Measurements from ENCODE around the gene DOCK9.

Gene DOCK9

DNA sequence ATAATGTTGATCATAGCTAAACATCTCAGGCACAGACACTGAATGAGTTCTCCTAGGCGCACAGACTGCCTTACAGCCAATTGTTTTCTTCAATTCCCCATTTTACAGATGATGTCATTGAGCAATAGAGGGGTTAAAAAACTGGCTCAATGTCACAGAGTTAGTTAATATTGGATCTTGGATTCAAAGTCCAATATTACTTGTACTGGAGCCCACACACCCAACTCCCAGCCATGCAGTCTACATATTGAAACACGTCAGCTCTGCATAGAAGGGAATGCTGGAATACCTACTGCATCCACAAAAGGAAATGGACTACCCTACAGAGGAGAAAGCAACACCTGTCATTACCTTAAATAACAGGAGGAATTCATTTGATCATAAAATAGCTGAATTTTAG is 149.2 kb downstream of the DOCK9 start:
- no peak for DNase-seq (ENCODE audit: low spot score)

DNA sequence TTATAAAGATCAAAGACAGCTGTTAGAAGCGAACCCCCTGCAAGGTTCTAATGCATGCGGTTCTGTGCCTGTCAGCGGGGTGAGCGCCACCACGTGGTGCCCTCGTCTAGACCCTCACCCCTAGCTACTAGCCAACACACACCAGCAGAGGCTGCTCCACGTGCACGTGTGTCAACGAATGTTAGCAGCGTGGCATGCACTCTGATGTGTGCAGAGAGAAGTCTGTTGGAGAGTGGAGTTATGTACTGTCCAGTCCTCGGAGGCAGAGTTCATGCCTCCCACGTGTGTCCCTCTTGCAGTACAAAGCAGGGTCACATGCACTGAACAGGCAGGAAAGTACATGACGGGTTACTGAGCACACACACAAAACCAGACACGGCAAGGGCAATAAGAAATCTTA is 150.4 kb downstream of the DOCK9 start:
- no peak for DNase-seq (ENCODE audit: low spot score)
- TF ChIP-seq, protein P1, sequence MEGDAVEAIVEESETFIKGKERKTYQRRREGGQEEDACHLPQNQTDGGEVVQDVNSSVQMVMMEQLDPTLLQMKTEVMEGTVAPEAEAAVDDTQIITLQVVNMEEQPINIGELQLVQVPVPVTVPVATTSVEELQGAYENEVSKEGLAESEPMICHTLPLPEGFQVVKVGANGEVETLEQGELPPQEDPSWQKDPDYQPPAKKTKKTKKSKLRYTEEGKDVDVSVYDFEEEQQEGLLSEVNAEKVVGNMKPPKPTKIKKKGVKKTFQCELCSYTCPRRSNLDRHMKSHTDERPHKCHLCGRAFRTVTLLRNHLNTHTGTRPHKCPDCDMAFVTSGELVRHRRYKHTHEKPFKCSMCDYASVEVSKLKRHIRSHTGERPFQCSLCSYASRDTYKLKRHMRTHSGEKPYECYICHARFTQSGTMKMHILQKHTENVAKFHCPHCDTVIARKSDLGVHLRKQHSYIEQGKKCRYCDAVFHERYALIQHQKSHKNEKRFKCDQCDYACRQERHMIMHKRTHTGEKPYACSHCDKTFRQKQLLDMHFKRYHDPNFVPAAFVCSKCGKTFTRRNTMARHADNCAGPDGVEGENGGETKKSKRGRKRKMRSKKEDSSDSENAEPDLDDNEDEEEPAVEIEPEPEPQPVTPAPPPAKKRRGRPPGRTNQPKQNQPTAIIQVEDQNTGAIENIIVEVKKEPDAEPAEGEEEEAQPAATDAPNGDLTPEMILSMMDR (IDR thresholded peaks at IDR 0.05; ENCODE audit: extremely low read depth, missing control alignments): no peak

More for the DNA sequence above, 149.2 kb downstream of the DOCK9 start:
- TF ChIP-seq, protein P1 (IDR thresholded peaks at IDR 0.05; ENCODE audit: extremely low read depth, missing control alignments): no peak

DNA sequence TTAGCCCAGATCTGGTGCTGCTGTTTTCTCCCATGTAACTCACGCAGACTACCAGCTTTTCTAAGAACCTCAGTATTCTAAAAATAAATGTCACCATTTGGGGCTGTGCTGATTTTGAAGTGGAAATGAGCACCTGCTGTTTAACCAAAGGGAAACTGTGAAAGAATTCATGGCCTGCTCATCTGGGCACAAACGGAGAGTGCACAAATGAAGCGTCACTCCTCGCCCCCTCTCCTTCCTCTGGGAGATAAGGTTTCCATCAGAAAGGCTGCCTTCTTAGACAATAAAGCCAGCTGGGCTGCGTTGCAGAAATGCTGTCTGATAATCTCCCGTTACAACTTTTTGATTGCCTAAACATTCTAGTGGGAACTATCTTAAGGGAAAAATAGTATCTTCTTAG is 151.7 kb downstream of the DOCK9 start:
- TF ChIP-seq, protein P1 (IDR thresholded peaks at IDR 0.05; ENCODE audit: extremely low read depth, missing control alignments): no peak
- no peak for DNase-seq (ENCODE audit: low spot score)

DNA sequence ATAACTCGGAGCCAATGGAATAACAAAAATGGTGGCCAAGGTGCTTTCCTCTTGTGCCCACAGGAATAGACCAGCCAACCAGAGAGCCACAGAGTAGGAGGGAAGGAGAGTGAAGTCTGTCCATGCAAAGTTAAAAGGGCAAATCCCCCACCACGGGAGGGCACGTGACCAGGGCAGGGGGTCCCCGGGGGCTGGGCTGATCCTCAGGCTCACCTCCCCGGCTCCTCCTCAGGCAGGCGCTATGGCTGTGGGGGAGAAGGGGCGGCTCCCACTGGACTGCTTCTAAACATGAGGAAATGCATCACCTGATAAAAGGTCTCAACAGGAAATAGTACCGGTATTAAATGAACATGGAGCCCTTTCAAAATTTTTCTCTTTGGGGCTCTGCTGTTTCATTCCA is 152.2 kb downstream of the DOCK9 start:
- DNase-seq (ENCODE audit: low spot score): no peak
- TF ChIP-seq, protein P1 (IDR thresholded peaks at IDR 0.05; ENCODE audit: extremely low read depth, missing control alignments): no peak

DNA sequence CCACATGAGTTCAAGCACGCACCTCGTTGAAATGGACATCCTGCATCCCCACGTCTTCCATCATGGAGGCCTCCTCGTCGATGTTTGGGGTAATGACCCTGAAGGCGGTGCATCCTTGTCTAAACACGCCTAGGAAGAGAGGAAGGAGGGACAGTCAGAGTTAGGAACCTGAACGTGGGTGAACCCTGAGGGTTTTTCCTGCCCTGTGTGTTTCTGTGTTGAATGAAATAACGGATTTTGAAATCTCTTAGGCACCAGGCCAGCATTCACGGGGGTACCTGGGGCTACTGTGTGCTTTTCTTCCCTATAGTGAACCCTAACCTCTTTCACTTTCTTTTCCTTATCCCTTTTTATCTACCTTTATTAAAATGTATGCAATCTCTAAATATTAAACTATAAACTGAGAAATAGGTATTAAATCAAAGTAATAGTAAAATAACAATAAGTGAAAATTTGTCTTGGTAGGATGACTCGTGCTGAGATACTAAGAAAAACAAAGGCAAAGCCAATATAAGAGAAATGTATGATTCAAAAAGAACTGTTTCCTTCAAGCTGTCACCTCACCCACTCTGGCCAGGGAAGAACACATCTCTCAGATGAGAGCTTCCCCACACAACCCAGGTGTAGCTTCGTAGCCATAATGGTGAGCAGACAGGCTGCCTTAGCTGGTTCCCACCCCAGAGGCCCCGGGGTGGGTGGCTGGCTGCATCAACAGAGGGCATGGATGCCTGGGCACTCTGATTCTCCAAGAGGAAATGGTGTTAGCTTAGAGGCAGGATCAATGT is 153.3 kb downstream of the DOCK9 start:
- DNase-seq (ENCODE audit: low spot score): no peak
- TF ChIP-seq, protein P1 (IDR thresholded peaks at IDR 0.05; ENCODE audit: extremely low read depth, missing control alignments): no peak

DNA sequence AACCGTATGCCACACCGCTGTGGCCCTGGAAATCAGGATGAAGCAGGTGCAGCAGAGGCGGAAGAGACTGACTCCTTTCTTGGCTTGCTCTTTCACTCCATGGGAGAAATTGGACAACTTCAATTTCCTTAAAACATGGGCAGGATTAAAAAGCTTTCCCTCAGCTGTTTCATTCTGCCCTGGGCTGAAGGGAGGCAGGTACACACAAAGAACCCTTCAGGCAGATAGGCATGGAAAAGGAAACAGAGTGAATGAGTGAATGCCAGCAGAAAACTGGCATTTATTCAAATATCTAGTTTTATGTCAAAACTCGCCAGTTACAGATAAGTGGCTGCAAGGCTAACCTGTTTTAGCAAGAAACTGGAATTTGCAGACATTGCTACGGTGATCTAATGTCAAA is 154.4 kb downstream of the DOCK9 start:
- TF ChIP-seq, protein P1 (IDR thresholded peaks at IDR 0.05; ENCODE audit: extremely low read depth, missing control alignments): no peak
- no peak for DNase-seq (ENCODE audit: low spot score)

DNA sequence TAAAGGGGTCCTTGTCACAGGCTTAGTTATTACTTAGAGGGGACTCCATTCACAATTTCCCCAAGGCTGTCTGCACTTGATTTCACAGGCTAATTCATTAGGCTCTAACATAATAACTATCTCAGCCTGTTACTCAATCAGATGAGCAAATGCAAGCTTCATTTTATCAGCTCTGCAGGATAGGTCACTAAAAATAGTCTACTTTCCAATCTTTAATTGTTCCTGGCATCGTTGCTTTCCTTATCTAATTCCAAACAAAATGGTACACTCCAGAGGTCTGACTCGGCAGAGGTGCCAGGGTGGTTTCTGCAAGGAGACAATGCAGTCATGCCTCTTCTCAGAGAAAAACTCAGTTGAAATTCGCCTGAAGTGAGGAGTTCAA is 155.6 kb downstream of the DOCK9 start:
- TF ChIP-seq, protein P1 (IDR thresholded peaks at IDR 0.05; ENCODE audit: extremely low read depth, missing control alignments): no peak
- no peak for DNase-seq (ENCODE audit: low spot score)
